ENCODE results near the gene TVP23C. TPM values are rescaled to one million over a fixed set of nuclear protein-coding genes. Genes with fewer than 3 reads are reported as not detected.
A peak's percentile ranks its signal among the peaks of the same experiment; 100 is the strongest.
"Not testable (repeated sequence)": the region's sequence is repeated elsewhere in the genome, so short reads cannot be mapped to it uniquely, and the experiment has no call there.

The TVP23C gene
- total and polyA plus RNA-seq, 2 experiments from 2014 or later = 15.3 to 40.7 TPM

- not testable (repeated sequence) for H3K27me3 ChIP-seq; H3K36me3 ChIP-seq (replicated peaks; ENCODE audit: insufficient read depth, low read depth); H3K27ac ChIP-seq; H3K9me2 ChIP-seq (replicated peaks; ENCODE audit: insufficient read depth); H3K9me3 ChIP-seq (ENCODE audit: low read depth); H2AFZ ChIP-seq; H4K20me1 ChIP-seq (ENCODE audit: insufficient read depth, poor library complexity, severe bottlenecking); H3K4me1 ChIP-seq (ENCODE audit: insufficient read depth); H3K4me2 ChIP-seq; H3K79me2 ChIP-seq; H3K4me3 ChIP-seq; DNase-seq (ENCODE audit: low spot score)
- 39% methylated on average over 2 of the region's 2 CpGs for WGBS (ENCODE audit: low lambda C conversion rate, missing lambda C conversion rate)
These were observed 16.7 kb downstream of the TVP23C start for GRCh38 chr17:15546604-15547003.

GRCh38 chr17:15540371-15541219 lies 22.7 kb downstream of the TVP23C start:
- H3K79me2 ChIP-seq; H3K4me2 ChIP-seq; H3K9me2 ChIP-seq (replicated peaks; ENCODE audit: insufficient read depth); H3K27ac ChIP-seq; H3K36me3 ChIP-seq (replicated peaks; ENCODE audit: insufficient read depth, low read depth); H4K20me1 ChIP-seq (ENCODE audit: insufficient read depth, poor library complexity, severe bottlenecking); H3K9me3 ChIP-seq (ENCODE audit: low read depth); H2AFZ ChIP-seq; H3K4me3 ChIP-seq; H3K4me1 ChIP-seq (ENCODE audit: insufficient read depth); H3K27me3 ChIP-seq; DNase-seq (ENCODE audit: low spot score): not testable (repeated sequence)
- WGBS (ENCODE audit: low lambda C conversion rate, missing lambda C conversion rate) = 45% methylated on average over 8 of the region's 8 CpGs

GRCh38 chr17:15533122-15533521 lies 30.2 kb downstream of the TVP23C start:
- not testable (repeated sequence) for DNase-seq (ENCODE audit: low spot score); H3K4me1 ChIP-seq (ENCODE audit: insufficient read depth); H3K27ac ChIP-seq; H3K9me2 ChIP-seq (replicated peaks; ENCODE audit: insufficient read depth); H4K20me1 ChIP-seq (ENCODE audit: insufficient read depth, poor library complexity, severe bottlenecking); H3K27me3 ChIP-seq; H2AFZ ChIP-seq; H3K4me2 ChIP-seq; H3K9me3 ChIP-seq (ENCODE audit: low read depth); H3K36me3 ChIP-seq (replicated peaks; ENCODE audit: insufficient read depth, low read depth); H3K79me2 ChIP-seq; H3K4me3 ChIP-seq
- WGBS (ENCODE audit: low lambda C conversion rate, missing lambda C conversion rate) = 99% methylated on average over 3 of the region's 3 CpGs

DNA sequence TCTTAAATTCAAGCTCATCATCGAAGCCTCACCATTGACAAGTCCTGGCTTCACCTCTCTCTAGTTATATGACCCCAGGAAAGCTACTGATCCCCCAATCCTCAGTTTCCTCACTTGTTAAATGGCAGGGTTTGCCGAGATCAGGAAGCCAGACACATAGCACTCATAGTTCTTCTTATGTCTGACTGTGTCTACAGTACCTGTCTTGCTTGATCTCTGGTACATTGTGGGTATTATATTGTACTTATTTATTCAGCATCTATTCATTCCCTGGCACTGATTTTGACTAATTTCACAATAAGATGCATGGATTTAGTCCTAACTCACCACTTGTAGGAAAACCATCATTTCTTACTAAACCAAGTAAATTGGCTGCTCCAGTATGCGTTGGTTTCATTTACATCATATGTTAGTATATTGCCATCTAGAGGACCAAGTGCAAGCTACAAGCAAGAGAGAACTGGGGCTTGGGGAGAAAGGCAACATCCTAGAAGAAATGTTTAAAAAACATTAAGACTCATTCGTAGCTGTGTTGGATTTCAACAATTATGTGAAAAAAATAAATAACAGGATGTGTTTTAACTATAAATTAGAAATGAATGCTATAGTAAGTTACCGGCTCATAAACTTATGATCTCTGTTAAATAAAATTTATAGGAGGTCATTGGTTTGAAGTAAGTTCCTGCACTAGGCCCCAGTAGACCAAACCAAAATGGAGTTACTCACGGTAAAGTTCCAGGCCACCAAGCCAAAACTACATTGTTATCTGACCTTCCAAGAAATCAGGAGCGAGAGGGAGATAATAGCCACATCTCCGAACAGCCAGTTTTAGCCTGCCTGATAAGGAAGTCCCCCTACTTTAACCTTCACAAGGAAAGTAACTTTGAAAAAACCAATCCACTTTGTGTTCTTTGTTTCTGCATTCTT lies 36.7 kb downstream of the TVP23C start:
- peak; percentile 74 for DNase-seq (ENCODE audit: low spot score)
- H3K9me3 ChIP-seq (ENCODE audit: low read depth) = not testable (repeated sequence)

DNA sequence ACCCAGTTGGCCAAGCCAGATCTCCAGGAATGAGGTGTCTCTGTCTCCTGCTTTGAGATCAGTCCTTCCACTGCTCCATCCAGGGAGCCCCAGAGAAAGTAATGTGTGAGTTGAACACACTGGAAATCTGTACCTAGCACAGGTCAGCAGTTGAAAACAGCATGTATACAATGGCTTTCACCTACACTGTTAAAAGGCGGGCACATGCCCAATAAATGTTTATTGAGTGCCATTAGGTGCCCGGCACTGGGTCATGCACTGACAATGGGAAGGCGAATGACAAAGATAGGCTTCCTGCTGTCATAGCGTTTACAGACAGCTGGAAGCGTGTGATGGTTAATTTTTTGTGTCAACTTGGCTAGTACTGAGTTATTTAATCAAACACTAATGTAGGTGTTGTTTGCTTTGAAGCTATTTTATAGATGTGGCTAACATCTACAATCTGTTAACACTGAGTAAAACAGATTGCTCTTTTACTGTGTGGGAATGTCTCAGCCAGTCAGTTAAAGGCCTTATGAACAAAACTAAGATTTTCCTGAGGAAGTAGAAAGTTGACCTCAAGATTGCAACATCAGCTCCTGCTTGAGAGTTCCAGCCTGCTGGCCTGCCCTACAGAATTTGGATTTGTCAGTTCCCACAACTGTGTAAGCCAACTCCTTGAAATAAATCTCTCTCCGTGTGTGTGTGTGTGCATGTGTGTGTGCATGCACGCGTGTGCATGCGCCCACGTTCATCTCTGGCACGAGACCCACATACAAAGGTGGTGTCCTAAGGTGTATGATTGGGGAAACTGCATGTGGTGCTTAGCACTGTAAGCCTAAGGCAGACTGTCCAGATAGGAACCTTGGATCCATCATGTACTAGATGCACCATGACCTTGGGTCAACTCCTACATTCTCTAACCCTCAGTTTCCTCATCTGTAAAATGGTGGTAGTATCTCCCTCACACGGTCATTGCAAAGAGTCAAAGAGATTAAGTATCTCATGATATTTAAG lies 38.0 kb downstream of the TVP23C start:
- DNase-seq (ENCODE audit: low spot score); H3K79me2 ChIP-seq; H3K9me3 ChIP-seq (ENCODE audit: low read depth); H3K4me2 ChIP-seq; H2AFZ ChIP-seq; H3K9me2 ChIP-seq (replicated peaks; ENCODE audit: insufficient read depth); H3K27ac ChIP-seq; H4K20me1 ChIP-seq (ENCODE audit: insufficient read depth, poor library complexity, severe bottlenecking); H3K4me3 ChIP-seq; H3K4me1 ChIP-seq (ENCODE audit: insufficient read depth); H3K27me3 ChIP-seq; H3K36me3 ChIP-seq (replicated peaks; ENCODE audit: insufficient read depth, low read depth): not testable (repeated sequence)
- 88% methylated on average over 12 of the region's 12 CpGs for WGBS (ENCODE audit: low lambda C conversion rate, missing lambda C conversion rate)

More for the DNA sequence above, 36.7 kb downstream of the TVP23C start:
- H3K4me2 ChIP-seq; H3K36me3 ChIP-seq (replicated peaks; ENCODE audit: insufficient read depth, low read depth); H3K4me1 ChIP-seq (ENCODE audit: insufficient read depth); H3K79me2 ChIP-seq; H2AFZ ChIP-seq; H3K4me3 ChIP-seq; H3K27ac ChIP-seq; H3K27me3 ChIP-seq; H4K20me1 ChIP-seq (ENCODE audit: insufficient read depth, poor library complexity, severe bottlenecking); H3K9me2 ChIP-seq (replicated peaks; ENCODE audit: insufficient read depth): not testable (repeated sequence)
- TF ChIP-seq CTCF (IDR thresholded peaks at IDR 0.05; ENCODE audit: poor library complexity) = peak; percentile 75
- WGBS (ENCODE audit: low lambda C conversion rate, missing lambda C conversion rate) = 50% methylated on average over 8 of the region's 8 CpGs
